Right lobe of liver (tissue), 6 donors: ENCODE results near the gene ZFP36L1. TPM values are rescaled to one million over a fixed set of nuclear protein-coding genes. Genes with fewer than 3 reads are reported as not detected.
A peak's percentile ranks its signal among the peaks of the same experiment; 100 is the strongest.

Experiments
- ATAC-seq, 4 donors: fragments of 200-7000 bp; cut with Tn5 transposase; one replicate each; pipeline ENCODE4 v1.9.1; 2020; ENCODE audit warnings: mild to moderate bottlenecking in 4 of 4, moderate library complexity in 4 of 4
- DNase-seq, 3 donors: peaks; one replicate each; pipeline ENCODE4 v3.0.0-alpha.2; 2020
- H3K27ac ChIP-seq, 3 donors: fragments of 200-600 bp; one replicate each; pipeline ENCODE4 v1.8.0; 2022
- H3K27me3 ChIP-seq, 2 donors: fragments of 200-600 bp; one replicate each; pipeline ENCODE4 v1.8.0; 2022
- H3K36me3 ChIP-seq, 4 donors: fragments of 200-600 bp; sonication (generic) in 1 of 4; one replicate each; pipeline versions ENCODE4 v1.5.1 to v1.8.0; 2017 to 2022; ENCODE audit warnings: control low read depth in 1 of 4
- H3K4me1 ChIP-seq, 4 donors: fragments of 200-600 bp; sonication (generic) in 1 of 4; one replicate each; pipeline versions ENCODE4 v1.5.1 to v1.8.0; 2017 to 2022; ENCODE audit warnings: control low read depth in 1 of 4
- H3K4me3 ChIP-seq, 3 donors: fragments of 200-600 bp; one replicate each; pipeline ENCODE4 v1.8.0; 2022
- H3K9me3 ChIP-seq, 4 donors: fragments of 200-600 bp; sonication (generic) in 1 of 4; one replicate each; pipeline versions ENCODE4 v1.5.1 to v1.8.0; 2017 to 2022; ENCODE audit warnings: control low read depth in 1 of 4
- CTCF ChIP-seq, 4 donors: fragments of 200-600 bp in 3 of 4; fragments of 450-650 bp in 1 of 4; IDR thresholded peaks; one replicate each; pipeline versions ENCODE4 v1.5.1 to v1.8.0; 2016 to 2022; ENCODE audit warnings: antibody characterized with exemption in 4 of 4, mild to moderate bottlenecking in 2 of 4
- POLR2A ChIP-seq: fragments of 450-650 bp; IDR thresholded peaks from one replicate; pipeline ENCODE4 v1.6.1; 2017; ENCODE audit warnings: antibody characterized with exemption, mild to moderate bottlenecking
- WGBS: methylation state at CpG from one replicate; pipeline ENCODE4 v1.1.6; 2018; ENCODE audit warnings: low coverage, low lambda C conversion rate; ENCODE audit not compliant: insufficient coverage; ENCODE audit errors: missing lambda C conversion rate; 5-methylcytosine and 5-hydroxymethylcytosine counted together
- intact Hi-C, 2 donors: fragments of 100-400 bp; cut with DNase I; formaldehyde crosslinking; loops; one replicate each; pipeline versions ENCODE4 v1.11.2 to v1.14.1; 2022
- total RNA-seq, 6 experiments: library from RNA; depleted of rRNA in 2 of 6; stranded (reverse); fragments of >200 nt in 2 of 6; fragmentation: NEBNext Ultra II Directional in 3 of 6; extraction: Animal tissue kit (Norgen Biotek cat#: 25700) in 3 of 6; gene quantifications; one replicate each; pipeline versions ENCODE4 v1.1.0 to v1.2.4, GENCODE V29; 2016 to 2023
- donor health status: DM: no; HTN: yes; CAD: no.
- donor health status: DM: no; HTN: no; CAD: no.
- donor health status: DM: no; HTN: no; CAD: no.
- donor health status: DM: no; HTN: yes; CAD: no.
- donor health status: DM: no; HTN: yes; CAD: no.

Gene ZFP36L1
- total RNA-seq, 6 experiments from 2014 or later = 109 to 298 (median 218) TPM

- Histone ChIP-seq H3K4me1 (peaks cover 2 to 83% (median 38%) of the 10 kb centered on the region in 4 donors), H3K36me3 (no peaks in the 10 kb centered on the region), H3K4me3 (peak overlapping the region in 1 of 3 donors; percentile 49), H3K27me3 (no peaks in the 10 kb centered on the region), H3K9me3 (no peaks in the 10 kb centered on the region), H3K27ac (peak overlapping the region; percentile 73 to 99 (median 75))
- intact Hi-C loops = loop anchor here (5.0 to 10.0 kb wide), 2 partner anchors 564 to 572 kb away; no protein-coding TSS in a partner anchor
- 87% methylated on average over 3 of the region's 10 CpGs for WGBS
- peak in 2 of 3 donors; percentile 71 to 73 for DNase-seq
- ATAC-seq = peak in 1 of 4 donors; percentile 2
- no peak for TF ChIP-seq CTCF (IDR thresholded peaks at IDR 0.05)
Observed at GRCh38 chr14:68819260-68819691, 26.4 kb upstream of the ZFP36L1 start.

- WGBS = 90% methylated on average over 2 of the region's 3 CpGs
- intact Hi-C loops = loop anchor here (5.0 to 10.0 kb wide), 2 partner anchors 563 to 570 kb away; no protein-coding TSS in a partner anchor
- no peaks in the 10 kb centered on the region for H3K27me3 ChIP-seq
- H3K36me3 ChIP-seq = no peaks in the 10 kb centered on the region
- H3K4me3 ChIP-seq = peak overlapping the region in 1 of 3 donors; percentile 65
- ATAC-seq (no peak), DNase-seq (no peak)
- TF ChIP-seq POLR2A (no peak), CTCF (IDR thresholded peaks at IDR 0.05) (no peak)
- no peaks in the 10 kb centered on the region for H3K9me3 ChIP-seq
- H3K4me1 ChIP-seq = peaks cover 4 to 79% (median 35%) of the 10 kb centered on the region in 4 donors
- peak overlapping the region; percentile 98 to 100 (median 100) for H3K27ac ChIP-seq
Observed at GRCh38 chr14:68817506-68818212, 24.8 kb upstream of the ZFP36L1 start.

DNA sequence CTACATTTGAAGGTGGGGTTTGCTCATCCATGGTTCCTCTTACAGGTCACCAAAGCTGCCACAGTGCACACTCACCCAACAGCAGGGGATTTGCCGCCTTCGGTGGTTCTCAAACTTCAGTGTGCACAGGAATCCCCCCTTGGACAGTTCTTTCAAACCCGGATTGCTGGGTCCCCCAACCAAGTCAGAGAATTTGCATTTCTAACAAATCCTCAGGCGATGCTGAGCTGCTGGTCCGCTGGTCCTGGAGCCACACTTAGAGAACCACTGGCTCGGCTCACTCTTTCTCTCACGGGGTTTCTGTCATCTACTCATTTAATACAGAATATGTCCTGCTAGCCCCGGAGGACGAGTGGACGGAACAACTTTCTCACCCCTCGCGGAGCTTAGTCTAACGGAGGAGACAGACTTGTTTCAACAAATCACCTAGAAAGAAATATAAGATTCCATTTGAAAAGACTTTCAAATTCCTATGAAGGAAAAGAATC lies 24.1 kb upstream of the ZFP36L1 start:
- Histone ChIP-seq H3K36me3 (no peaks in the 10 kb centered on the region), H3K27me3 (no peaks in the 10 kb centered on the region), H3K27ac (peak overlapping the region; percentile 98 to 100 (median 100)), H3K4me1 (peaks cover 0 to 72% (median 31%) of the 10 kb centered on the region in 4 donors), H3K4me3 (peak overlapping the region; percentile 55 to 66 (median 65)), H3K9me3 (no peaks in the 10 kb centered on the region)
- intact Hi-C loops = loop anchor here (5.0 to 10.0 kb wide), 2 partner anchors 562 to 570 kb away; no protein-coding TSS in a partner anchor
- no peak for TF ChIP-seq CTCF (IDR thresholded peaks at IDR 0.05)
- TF ChIP-seq POLR2A = no peak
- DNase-seq (no peak), ATAC-seq (no peak)
- 29% methylated on average over 13 of the region's 13 CpGs for WGBS

DNA sequence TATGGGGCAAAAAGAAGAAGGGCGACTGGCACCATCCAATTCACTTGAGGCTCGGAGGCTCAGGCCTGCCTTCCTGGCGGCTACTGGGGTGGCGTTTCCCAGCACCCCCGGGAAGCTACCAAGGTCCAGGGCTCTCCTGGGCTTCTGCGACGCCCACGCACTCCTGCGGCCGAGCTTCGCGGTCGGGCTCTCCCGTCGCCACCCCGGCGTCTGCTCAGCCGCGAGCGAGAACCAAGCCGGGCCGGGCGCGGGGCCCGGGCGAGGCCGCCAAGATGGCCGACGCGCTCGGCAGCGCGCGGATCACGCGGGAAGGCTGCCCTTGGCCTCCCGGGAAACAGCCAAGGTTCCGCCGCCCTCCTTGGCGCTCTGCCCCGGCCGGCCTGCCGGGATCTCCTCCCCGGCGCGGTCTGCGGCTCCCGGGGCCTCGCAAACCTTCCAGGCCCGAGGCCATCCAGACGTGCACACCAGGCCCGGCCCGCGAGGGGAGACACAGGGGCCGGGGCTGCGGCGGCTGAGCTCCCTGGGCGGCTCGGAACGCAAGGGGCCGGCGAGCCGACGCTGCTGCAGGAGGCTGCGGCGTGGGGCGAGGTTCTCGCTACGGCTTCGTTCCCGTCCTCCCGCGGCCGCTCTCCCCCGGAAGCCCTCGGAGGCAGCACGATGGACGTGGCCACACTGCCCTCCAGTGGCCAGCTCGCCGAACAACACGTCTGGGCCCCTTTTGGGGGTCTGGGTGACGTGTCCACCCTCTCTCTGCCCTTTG lies 23.5 kb upstream of the ZFP36L1 start:
- TF ChIP-seq POLR2A (peak; percentile 85), CTCF (IDR thresholded peaks at IDR 0.05) (peak; percentile 95 to 99 (median 96))
- DNase-seq (peak; percentile 92 to 94 (median 93)), ATAC-seq (peak; percentile 70 to 87 (median 76))
- H3K36me3 ChIP-seq = no peaks in the 10 kb centered on the region
- intact Hi-C loops = loop anchor here (5.0 to 10.0 kb wide), 2 partner anchors 562 to 569 kb away; no protein-coding TSS in a partner anchor
- WGBS = 3% methylated on average over 12 of the region's 82 CpGs
- H3K9me3 ChIP-seq = no peaks in the 10 kb centered on the region
- H3K27ac ChIP-seq = peak overlapping the region; percentile 98 to 100 (median 100)
- H3K27me3 ChIP-seq = no peaks in the 10 kb centered on the region
- peaks cover 0 to 66% (median 28%) of the 10 kb centered on the region in 4 donors for H3K4me1 ChIP-seq
- H3K4me3 ChIP-seq = peak overlapping the region; percentile 55 to 66 (median 65)
